GM18951 (cell line): ENCODE measurements around the gene NAA35.
"Not testable (repeated sequence)": the region's sequence is repeated elsewhere in the genome, so short reads cannot be mapped to it uniquely, and the experiment has no call there.

Experiments
- POLR2A ChIP-seq: IDR thresholded peaks from 4 replicates; pipeline ENCODE4 v1.6.1; 2011; ENCODE audit warnings: mild to moderate bottlenecking; ENCODE audit not compliant: insufficient read length, insufficient read depth; ENCODE audit errors: extremely low read depth
- in situ Hi-C: fragments of 300-500 bp; cut with MboI; formaldehyde crosslinking; loops from one replicate; pipeline ENCODE4 v1.12.0; 2022; ENCODE audit warnings: low sequenced_read_pairs, mixed read lengths, inconsistent platforms; ENCODE audit not compliant: unreplicated experiment

Gene NAA35

DNA sequence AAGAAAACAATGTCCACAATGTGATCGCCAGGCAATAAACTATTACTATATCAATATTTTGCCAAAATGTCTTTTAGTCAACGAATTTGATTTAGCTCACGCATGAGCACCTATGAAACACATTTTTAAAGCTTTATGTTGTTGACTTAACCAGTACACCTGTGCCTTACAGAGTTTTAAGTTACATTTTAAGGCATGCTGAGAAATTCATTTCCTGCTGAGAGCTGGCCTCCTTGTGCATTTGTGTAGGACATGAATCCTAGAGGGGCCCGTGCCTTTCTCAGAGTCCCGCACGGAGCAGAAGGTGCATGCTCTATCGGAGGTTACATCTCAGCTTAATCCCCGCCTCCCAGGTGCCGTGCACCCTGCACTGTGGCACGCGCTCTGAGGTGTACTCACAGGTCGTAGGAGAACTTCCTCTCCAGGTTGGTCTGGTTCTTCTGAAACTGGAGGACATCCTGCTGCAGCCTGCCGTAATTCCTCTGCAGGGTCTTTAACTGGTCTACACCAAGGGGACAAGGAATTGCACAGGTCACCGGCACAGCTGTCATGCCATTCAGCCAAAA lies 105.2 kb downstream of the NAA35 start:
- no peak for TF ChIP-seq POLR2A
- in situ Hi-C loops, result no loop called here

- no peak for TF ChIP-seq POLR2A
- in situ Hi-C loops, result no loop called here
These were observed 106.0 kb downstream of the NAA35 start for GRCh38 chr9:86046930-86047341.

DNA sequence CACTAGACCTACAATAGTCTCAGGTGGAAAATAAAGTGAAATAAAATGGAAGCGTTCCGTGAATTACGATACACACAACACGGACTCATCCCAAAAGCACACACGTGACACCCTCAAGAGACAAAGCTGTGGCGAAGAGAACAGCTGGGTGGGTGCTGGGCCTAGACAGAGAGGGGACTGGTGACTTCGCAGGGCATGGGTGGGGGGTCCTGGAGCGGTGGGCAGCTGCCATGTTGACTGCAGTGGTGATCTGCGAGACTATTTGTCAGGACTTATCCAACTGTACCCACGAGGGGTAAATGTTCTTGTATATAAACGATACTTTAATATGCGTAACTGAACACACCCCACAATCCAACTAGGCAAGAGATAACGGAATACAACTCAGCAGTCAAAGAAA lies 106.4 kb downstream of the NAA35 start:
- in situ Hi-C loops, result no loop called here
- no peak for TF ChIP-seq POLR2A

DNA sequence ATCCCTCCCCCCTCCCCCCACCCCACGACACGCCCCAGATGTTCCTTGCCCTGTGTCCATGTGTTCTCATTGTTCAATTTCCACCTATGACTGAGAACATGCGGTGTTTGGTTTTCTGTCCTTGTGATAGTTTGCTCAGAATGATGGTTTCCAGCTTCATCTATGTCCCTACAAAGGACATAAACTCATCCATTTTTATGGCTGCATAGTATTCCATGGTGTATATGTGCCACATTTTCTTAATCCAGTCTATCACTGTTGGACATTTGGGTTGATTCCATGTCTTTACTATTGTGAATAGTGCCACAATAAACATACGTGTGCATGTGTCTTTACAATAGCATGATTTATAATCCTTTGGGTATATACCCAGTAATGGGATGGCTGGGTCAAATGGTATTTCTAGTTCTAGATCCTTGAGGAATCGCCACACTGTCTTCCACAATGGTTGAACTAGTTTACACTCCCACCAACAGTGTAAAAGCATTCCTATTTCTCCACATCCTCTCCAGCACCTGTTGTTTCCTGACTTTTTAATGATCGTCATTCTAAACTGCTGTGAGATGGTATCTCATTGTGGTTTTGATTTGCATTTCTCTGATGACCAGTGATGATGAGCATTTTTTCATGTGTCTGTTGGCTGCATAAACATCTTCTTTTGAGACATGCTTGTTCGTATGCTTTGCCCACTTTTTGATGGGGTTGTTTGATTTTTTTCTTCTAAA lies 107.2 kb downstream of the NAA35 start:
- in situ Hi-C loops, result not testable (repeated sequence)

GRCh38 chr9:86052556-86053468 lies 111.9 kb downstream of the NAA35 start:
- in situ Hi-C loops, result no loop called here
- no peak for TF ChIP-seq POLR2A

GRCh38 chr9:86054695-86055094 lies 113.7 kb downstream of the NAA35 start:
- TF ChIP-seq POLR2A, result no peak
- in situ Hi-C loops, result no loop called here

GRCh38 chr9:86057491-86057890 lies 116.5 kb downstream of the NAA35 start:
- in situ Hi-C loops, result no loop called here
- no peak for TF ChIP-seq POLR2A

GRCh38 chr9:86061972-86062739 lies 121.2 kb downstream of the NAA35 start:
- no peak for TF ChIP-seq POLR2A
- in situ Hi-C loops, result no loop called here

DNA sequence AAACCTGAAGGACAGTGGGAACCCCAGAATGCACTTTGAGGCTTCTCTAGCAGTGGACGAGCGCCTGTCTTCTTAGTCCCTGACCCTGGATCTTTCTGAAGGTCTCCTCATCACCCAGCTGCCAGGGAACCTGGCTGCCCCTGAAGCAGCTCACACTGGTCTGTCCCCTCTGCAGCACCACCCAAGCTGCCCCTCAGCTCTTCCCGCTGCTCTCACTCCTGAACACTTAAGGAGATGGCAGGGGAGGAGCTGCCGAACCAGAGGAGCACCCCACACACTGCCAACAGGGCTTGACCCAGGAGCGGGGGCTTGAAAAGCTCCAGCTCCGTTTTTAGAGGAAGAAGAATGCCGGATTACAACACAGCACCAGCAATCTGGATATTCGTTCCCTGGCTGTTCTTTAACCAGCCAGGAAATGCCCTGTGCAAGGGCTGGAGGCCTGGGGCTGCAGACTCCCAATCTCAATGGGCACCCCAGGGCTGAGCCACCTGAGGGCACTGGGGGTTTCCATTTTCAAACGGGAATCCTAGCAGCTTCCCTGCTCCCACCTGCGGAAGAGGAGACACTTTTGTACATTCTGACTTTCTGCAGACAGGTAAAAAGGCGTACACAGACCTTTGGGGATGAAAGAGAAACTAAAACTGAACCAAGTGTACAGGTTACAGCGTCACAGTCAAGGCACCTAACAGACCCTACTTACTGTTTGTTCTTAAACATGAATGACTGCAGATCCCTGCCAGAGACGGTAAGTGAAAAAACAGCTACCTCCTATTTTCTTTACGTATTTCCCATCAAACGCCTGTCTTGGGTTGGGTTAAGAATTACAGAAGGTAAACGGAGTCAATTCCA lies 122.1 kb downstream of the NAA35 start:
- in situ Hi-C loops, result no loop called here
- TF ChIP-seq POLR2A, result no peak

DNA sequence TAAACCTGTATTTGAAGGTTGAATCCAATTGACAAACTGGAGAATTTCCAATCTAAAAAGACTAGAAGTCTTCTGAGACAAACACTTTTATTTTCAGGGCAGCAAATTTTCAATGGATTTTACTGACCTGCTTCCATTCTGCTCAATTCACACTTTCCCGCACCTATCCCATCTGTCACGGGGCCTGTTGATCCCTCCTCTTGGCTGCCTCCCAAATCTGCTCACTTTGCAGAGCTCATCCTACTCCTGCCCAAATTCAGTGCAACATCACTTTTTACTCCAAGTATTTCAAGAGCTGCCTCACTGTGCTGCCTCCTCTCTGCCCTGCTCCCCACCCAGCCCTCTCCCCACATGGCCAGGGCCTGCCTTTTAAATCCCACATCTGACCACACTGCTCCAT lies 123.3 kb downstream of the NAA35 start:
- no peak for TF ChIP-seq POLR2A
- in situ Hi-C loops, result no loop called here

DNA sequence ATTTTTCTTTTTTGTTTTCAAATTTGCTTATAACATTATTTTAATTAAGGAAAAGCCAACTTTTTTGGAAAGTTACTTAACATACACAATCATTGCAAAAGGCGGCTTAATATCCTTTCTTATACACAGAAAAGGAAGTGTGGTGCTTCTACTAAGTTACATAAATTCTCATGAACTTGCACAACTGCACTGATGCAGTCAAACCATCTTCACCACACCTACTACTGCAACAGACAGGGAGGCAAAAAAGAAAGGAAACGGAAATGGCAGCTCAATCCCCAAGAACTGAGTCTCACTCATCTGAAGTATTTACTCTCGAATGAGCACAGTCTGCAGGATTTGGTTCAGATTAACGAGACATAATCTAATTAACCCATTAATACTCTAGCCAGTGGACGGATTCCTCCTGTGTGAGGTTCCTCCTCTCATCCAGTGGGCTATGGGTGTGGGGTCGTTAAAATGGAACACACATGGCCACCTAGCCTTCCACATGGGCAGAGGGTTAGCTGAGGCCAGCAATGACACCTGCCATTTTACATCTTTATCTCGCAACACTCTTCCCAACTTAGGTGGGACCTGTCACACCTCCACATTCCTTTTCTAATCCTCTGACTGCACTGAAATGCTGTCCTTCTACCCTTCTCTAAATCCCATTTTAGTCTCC lies 128.4 kb downstream of the NAA35 start:
- TF ChIP-seq POLR2A, result no peak
- in situ Hi-C loops, result no loop called here
